PC-3 (cell line): ENCODE results near the gene CENPV.

Source experiments
- CTCF ChIP-seq: fragments of 300-600 bp; sonication (generic); conservative IDR thresholded peaks from 2 replicates; pipeline ENCODE4 v1.5.1; 2017; ENCODE audit warnings: antibody characterized with exemption, low read depth, mild to moderate bottlenecking, low read length
- EZH2 ChIP-seq: fragments of 300-600 bp; sonication (generic); IDR thresholded peaks from one replicate; pipeline ENCODE4 v1.6.1; 2017; ENCODE audit warnings: antibody characterized with exemption, mild to moderate bottlenecking, low read length; ENCODE audit not compliant: unreplicated experiment
- EZH2phosphoT487 ChIP-seq: fragments of 300-600 bp; sonication (generic); IDR thresholded peaks from 2 replicates; pipeline ENCODE4 v1.6.1; 2018; ENCODE audit warnings: mild to moderate bottlenecking, antibody characterized with exemption, low read length, borderline replicate concordance

GRCh38 chr17:16378636-16379282 lies 25.5 kb upstream of the CENPV start:
- TF ChIP-seq CTCF (no peak), EZH2 (no peak), EZH2phosphoT487 (no peak)
